Body of pancreas (tissue), 4 donors: Measurements from ENCODE around the gene PACRG. TPM values are rescaled to one million over a fixed set of nuclear protein-coding genes. Genes with fewer than 3 reads are reported as not detected.

Experiments
- ATAC-seq: fragments of 150-250 bp; one replicate; pipeline ENCODE4 v1.9.1; 2016
- DNase-seq, 4 donors: peaks; one replicate each; pipeline ENCODE4 v3.0.0-alpha.2; 2019
- H3K27ac ChIP-seq, 4 donors: fragments of 200-600 bp; sonication (generic); 1 replicate in 3 of 4; 2 replicates in 1 of 4; pipeline versions ENCODE4 v1.5.1 to v1.6.1; 2016 to 2019; ENCODE audit warnings: mild to moderate bottlenecking in 1 of 4, mixed read lengths in 1 of 4, moderate library complexity in 1 of 4
- H3K27me3 ChIP-seq, 2 donors: fragments of 200-600 bp; sonication (generic); one replicate each; pipeline ENCODE4 v1.6.0; 2016; ENCODE audit warnings: mild to moderate bottlenecking in 1 of 2
- H3K36me3 ChIP-seq, 2 donors: fragments of 200-600 bp; sonication (generic); replicated peaks in 1 of 2; 2 replicates each; pipeline ENCODE4 v1.5.1; 2016; ENCODE audit warnings: low read depth in 2 of 2; ENCODE audit not compliant: insufficient read depth in 1 of 2
- H3K4me1 ChIP-seq: fragments of 200-600 bp; sonication (generic); one replicate; pipeline ENCODE4 v1.6.0; 2016
- H3K4me3 ChIP-seq, 2 donors: fragments of 200-600 bp; sonication (generic); 1 replicate in 1 of 2; 2 replicates in 1 of 2; pipeline ENCODE4 v1.5.1; 2016 to 2019
- H3K9me3 ChIP-seq, 3 donors: fragments of 200-600 bp; sonication (generic); 1 replicate in 2 of 3; 2 replicates in 1 of 3; pipeline ENCODE4 v1.5.1; 2016
- CTCF ChIP-seq, 7 experiments: fragments of 450-650 bp in 4 of 7; fragments of 200-600 bp in 3 of 7; sonication (generic) in 3 of 7; IDR thresholded peaks; one replicate each; pipeline ENCODE4 v1.5.1; 2016 to 2019; ENCODE audit warnings: antibody characterized with exemption in 7 of 7
- POLR2A ChIP-seq, 3 donors: fragments of 450-650 bp; IDR thresholded peaks; one replicate each; pipeline ENCODE4 v1.6.1; 2016; ENCODE audit warnings: antibody characterized with exemption in 3 of 3, mild to moderate bottlenecking in 2 of 3
- WGBS, 2 donors: methylation state at CpG; one replicate each; pipeline ENCODE4 v1.1.5; 2017; 5-methylcytosine and 5-hydroxymethylcytosine counted together
- intact Hi-C: fragments of 100-400 bp; cut with DNase I; formaldehyde crosslinking; loops from one replicate; pipeline ENCODE4 v1.15.1; 2023
- total RNA-seq, 2 donors: library from RNA; depleted of rRNA; stranded (reverse); fragments of >200 nt; gene quantifications; one replicate each; pipeline ENCODE4 v1.1.0, GENCODE V29; 2016

Gene PACRG
- total RNA-seq, 2 donors from 2014 or later, result 7.8 to 10.9 TPM

- WGBS, 2 donors, result 88 to 90% methylated on average over 7 to 8 of the region's 8 CpGs
- intact Hi-C loops, result no loop called here
Observed at GRCh38 chr6:162898011-162898410, 170.2 kb downstream of the PACRG start.

GRCh38 chr6:162899148-162899547, 171.4 kb downstream of the PACRG start:
- no peaks in the 10 kb centered on the region for H3K27me3 ChIP-seq
- no peak for ATAC-seq

More at GRCh38 chr6:162898011-162898410, 170.2 kb downstream of the PACRG start:
- ATAC-seq (no peak), DNase-seq (no peak)
- no peak overlapping the region for H3K4me3 ChIP-seq
- no peaks in the 10 kb centered on the region for H3K9me3 ChIP-seq
- H3K27ac ChIP-seq, result no peak overlapping the region
- no peaks in the 10 kb centered on the region for H3K4me1 ChIP-seq
- no peaks in the 10 kb centered on the region for H3K27me3 ChIP-seq
- TF ChIP-seq POLR2A (IDR thresholded peaks at IDR 0.05) (no peak), CTCF (IDR thresholded peaks at IDR 0.05) (no peak)
- no peaks in the 10 kb centered on the region for H3K36me3 ChIP-seq

GRCh38 chr6:162900503-162900902, 172.7 kb downstream of the PACRG start:
- Histone ChIP-seq H3K27ac (no peak overlapping the region), H3K36me3 (no peaks in the 10 kb centered on the region), H3K9me3 (no peaks in the 10 kb centered on the region), H3K4me1 (no peaks in the 10 kb centered on the region), H3K4me3 (no peak overlapping the region), H3K27me3 (no peaks in the 10 kb centered on the region)
- no peak for TF ChIP-seq CTCF (IDR thresholded peaks at IDR 0.05)
- TF ChIP-seq POLR2A (IDR thresholded peaks at IDR 0.05), result no peak
- intact Hi-C loops, result no loop called here
- WGBS, 2 donors, result 81 to 94% methylated on average over 10 of the region's 10 CpGs
- ATAC-seq, result no peak
- no peak for DNase-seq

More at GRCh38 chr6:162899148-162899547, 171.4 kb downstream of the PACRG start:
- H3K27ac ChIP-seq, result no peak overlapping the region
- DNase-seq, result no peak
- H3K36me3 ChIP-seq, result no peaks in the 10 kb centered on the region
- H3K9me3 ChIP-seq, result no peaks in the 10 kb centered on the region
- H3K4me3 ChIP-seq, result no peak overlapping the region
- intact Hi-C loops, result no loop called here
- TF ChIP-seq CTCF (IDR thresholded peaks at IDR 0.05), result no peak
- TF ChIP-seq POLR2A (IDR thresholded peaks at IDR 0.05), result no peak
- H3K4me1 ChIP-seq, result no peaks in the 10 kb centered on the region
- 76 to 80% methylated on average over 8 of the region's 8 CpGs for WGBS, 2 donors

GRCh38 chr6:162904069-162904663, 176.4 kb downstream of the PACRG start:
- H3K4me3 ChIP-seq, result no peak overlapping the region
- intact Hi-C loops, result no loop called here
- TF ChIP-seq POLR2A (IDR thresholded peaks at IDR 0.05) (no peak), CTCF (IDR thresholded peaks at IDR 0.05) (no peak)
- H3K4me1 ChIP-seq, result no peaks in the 10 kb centered on the region
- no peaks in the 10 kb centered on the region for H3K36me3 ChIP-seq
- H3K27ac ChIP-seq, result no peak overlapping the region
- 81 to 88% methylated on average over 9 of the region's 9 CpGs for WGBS, 2 donors
- H3K9me3 ChIP-seq, result no peaks in the 10 kb centered on the region
- ATAC-seq (no peak), DNase-seq (no peak)
- H3K27me3 ChIP-seq, result no peaks in the 10 kb centered on the region

- intact Hi-C loops, result no loop called here
- no peak for TF ChIP-seq CTCF (IDR thresholded peaks at IDR 0.05)
- no peak for TF ChIP-seq POLR2A (IDR thresholded peaks at IDR 0.05)
- Histone ChIP-seq H3K27me3 (no peaks in the 10 kb centered on the region), H3K9me3 (no peaks in the 10 kb centered on the region), H3K27ac (no peak overlapping the region), H3K4me3 (no peak overlapping the region), H3K4me1 (no peaks in the 10 kb centered on the region), H3K36me3 (no peaks in the 10 kb centered on the region)
- DNase-seq (no peak), ATAC-seq (no peak)
- 53 to 63% methylated on average over 6 of the region's 6 CpGs for WGBS, 2 donors
Observed at GRCh38 chr6:162906479-162906878, 178.7 kb downstream of the PACRG start.
